Neural crest cell (in vitro differentiated cells): ENCODE results near the gene GNPTAB. TPM values are rescaled to one million over a fixed set of nuclear protein-coding genes. Genes with fewer than 3 reads are reported as not detected.

Experiments used
- DNase-seq: peaks from one replicate; pipeline ENCODE4 v3.0.0; 2021; ENCODE audit warnings: low read depth, mixed read lengths, low spot score
- H3K27ac Mint-ChIP-seq: one replicate; pipeline ENCODE4 v1.8.0; 2021; ENCODE audit warnings: mild to moderate bottlenecking, mixed read lengths; ENCODE audit not compliant: unreplicated experiment
- H3K27me3 Mint-ChIP-seq: 2 replicates; pipeline ENCODE4 v1.8.0; 2021; ENCODE audit warnings: low read depth, mild to moderate bottlenecking, mixed read lengths
- H3K36me3 Mint-ChIP-seq: 2 replicates; pipeline ENCODE4 v1.8.0; 2021; ENCODE audit warnings: low read depth, mild to moderate bottlenecking, mixed read lengths
- H3K4me1 Mint-ChIP-seq: 2 replicates; pipeline ENCODE4 v1.8.0; 2021; ENCODE audit warnings: mixed read lengths
- H3K4me3 Mint-ChIP-seq: one replicate; pipeline ENCODE4 v1.8.0; 2021; ENCODE audit warnings: mild to moderate bottlenecking, mixed read lengths
- H3K9me3 Mint-ChIP-seq: 2 replicates; pipeline ENCODE4 v1.8.0; 2021; ENCODE audit warnings: mixed read lengths
- CTCF ChIP-seq: fragments of 200-600 bp; sonication (generic); conservative IDR thresholded peaks from 2 replicates; pipeline ENCODE4 v1.5.0; 2021; ENCODE audit warnings: antibody characterized with exemption, mild to moderate bottlenecking
- total RNA-seq: library from RNA; stranded (reverse); gene quantifications from 2 replicates; pipeline ENCODE4 v1.2.1, GENCODE V29; 2021

GNPTAB gene
- total RNA-seq, 1 donor from 2014 or later: 11.0 TPM

- DNase-seq: no peak
- Mint-ChIP-seq H3K9me3 (no peaks in the 10 kb centered on the region), H3K27me3 (no peaks in the 10 kb centered on the region), H3K4me3 (no peak overlapping the region), H3K27ac (no peak overlapping the region), H3K4me1 (no peaks in the 10 kb centered on the region), H3K36me3 (peaks cover 2% of the 10 kb centered on the region)
- TF ChIP-seq CTCF: no peak
These were observed 45.1 kb downstream of the GNPTAB start for GRCh38 chr12:101785671-101786070.

- TF ChIP-seq CTCF: no peak
- Mint-ChIP-seq H3K27ac (no peak overlapping the region), H3K27me3 (no peaks in the 10 kb centered on the region), H3K36me3 (peaks cover 2% of the 10 kb centered on the region), H3K4me3 (no peak overlapping the region), H3K4me1 (peaks cover 4% of the 10 kb centered on the region), H3K9me3 (no peaks in the 10 kb centered on the region)
- no peak for DNase-seq
These were observed 46.4 kb downstream of the GNPTAB start for GRCh38 chr12:101784376-101784775.

GRCh38 chr12:101783838-101784237, 46.9 kb downstream of the GNPTAB start:
- H3K4me3 Mint-ChIP-seq: no peak overlapping the region
- TF ChIP-seq CTCF: no peak
- no peaks in the 10 kb centered on the region for H3K9me3 Mint-ChIP-seq
- H3K36me3 Mint-ChIP-seq: peaks cover 2% of the 10 kb centered on the region
- no peak overlapping the region for H3K27ac Mint-ChIP-seq
- no peaks in the 10 kb centered on the region for H3K27me3 Mint-ChIP-seq
- no peak for DNase-seq
- H3K4me1 Mint-ChIP-seq: peaks cover 4% of the 10 kb centered on the region

GRCh38 chr12:101783150-101783549, 47.6 kb downstream of the GNPTAB start:
- H3K9me3 Mint-ChIP-seq: no peaks in the 10 kb centered on the region
- H3K4me1 Mint-ChIP-seq: peaks cover 7% of the 10 kb centered on the region
- peaks cover 2% of the 10 kb centered on the region for H3K36me3 Mint-ChIP-seq
- TF ChIP-seq CTCF: no peak
- no peak overlapping the region for H3K27ac Mint-ChIP-seq
- DNase-seq: no peak
- no peaks in the 10 kb centered on the region for H3K27me3 Mint-ChIP-seq
- no peak overlapping the region for H3K4me3 Mint-ChIP-seq

- Mint-ChIP-seq H3K27me3 (no peaks in the 10 kb centered on the region), H3K4me1 (peaks cover 15% of the 10 kb centered on the region), H3K36me3 (peaks cover 2% of the 10 kb centered on the region), H3K9me3 (no peaks in the 10 kb centered on the region), H3K4me3 (no peak overlapping the region), H3K27ac (no peak overlapping the region)
- no peak for TF ChIP-seq CTCF
- DNase-seq: no peak
These were observed 48.5 kb downstream of the GNPTAB start for GRCh38 chr12:101782273-101782731.

GRCh38 chr12:101781834-101782233, 48.9 kb downstream of the GNPTAB start:
- H3K27me3 Mint-ChIP-seq: no peaks in the 10 kb centered on the region
- no peak for TF ChIP-seq CTCF
- DNase-seq: no peak
- peaks cover 2% of the 10 kb centered on the region for H3K36me3 Mint-ChIP-seq
- H3K9me3 Mint-ChIP-seq: no peaks in the 10 kb centered on the region
- H3K27ac Mint-ChIP-seq: no peak overlapping the region
- peaks cover 20% of the 10 kb centered on the region for H3K4me1 Mint-ChIP-seq
- H3K4me3 Mint-ChIP-seq: no peak overlapping the region
